H1 (cell line): ENCODE data around the gene ZNF512. TPM values are rescaled to one million over a fixed set of nuclear protein-coding genes. Genes with fewer than 3 reads are reported as not detected.

Experiments
- CTCF ChIA-PET: fragments of 300-600 bp; sonication (Branson Sonifier 250); formaldehyde crosslinking; loops from one replicate; lab custom pipeline; 2021; ENCODE audit not compliant: partially characterized antibody; lab: Charles Lee
- POLR2A ChIA-PET: fragments of 300-600 bp; sonication (Branson Sonifier 250); formaldehyde crosslinking; loops from one replicate; lab custom pipeline; 2021; ENCODE audit warnings: inconsistent platforms; ENCODE audit not compliant: partially characterized antibody; lab: Charles Lee
- DNase-seq, 2 experiments: peaks; one replicate each; pipeline versions ENCODE4 v3.0.0 to v3.0.0-alpha.2; 2010 to 2022; ENCODE audit warnings: low spot score in 2 of 2, low read depth in 1 of 2, mixed read lengths in 1 of 2
- FAIRE-seq: peaks from 2 replicates; lab custom pipeline; 2011; peaks lifted over from hg19 to GRCh38; lab: Jason Lieb, UNC
- H2AFZ ChIP-seq: 2 replicates; pipeline ENCODE4 v1.8.1; 2012; ENCODE audit warnings: low read length, inconsistent platforms
- H2AK5ac ChIP-seq: 2 replicates; pipeline ENCODE4 v1.6.1; 2013; ENCODE audit warnings: low read depth, low read length
- H2BK120ac ChIP-seq: replicated peaks from 2 replicates; pipeline ENCODE3; 2013; ENCODE audit warnings: low read depth, low read length, inconsistent platforms
- H2BK12ac ChIP-seq: 2 replicates; pipeline ENCODE4 v1.6.1; 2013; ENCODE audit warnings: low read depth, low read length
- H2BK15ac ChIP-seq: 2 replicates; pipeline ENCODE4 v1.6.1; 2013; ENCODE audit warnings: low read length
- H2BK20ac ChIP-seq: 2 replicates; pipeline ENCODE4 v1.6.1; 2013; ENCODE audit warnings: low read length
- H2BK5ac ChIP-seq: 2 replicates; pipeline ENCODE4 v1.6.1; 2013; ENCODE audit warnings: low read depth, low read length
- H3K14ac ChIP-seq: 2 replicates; pipeline ENCODE4 v1.6.1; 2013; ENCODE audit warnings: inconsistent platforms; ENCODE audit not compliant: insufficient read length
- H3K18ac ChIP-seq: 2 replicates; pipeline ENCODE4 v1.6.1; 2013; ENCODE audit warnings: low read length; ENCODE audit errors: extremely low read depth
- H3K23ac ChIP-seq: 2 replicates; pipeline ENCODE4 v1.6.1; 2013; ENCODE audit warnings: inconsistent platforms; ENCODE audit not compliant: insufficient read length
- H3K23me2 ChIP-seq: 2 replicates; pipeline ENCODE4 v1.6.1; 2013; ENCODE audit warnings: low read depth, low read length
- H3K27ac ChIP-seq: 2 replicates; pipeline ENCODE4 v1.6.1; 2011; ENCODE audit warnings: low read depth, low read length, inconsistent platforms
- H3K27me3 ChIP-seq, 4 experiments: replicated peaks in 1 of 4; 1 replicate in 1 of 4; 2 replicates in 3 of 4; pipeline versions ENCODE4 v1.6.1 to v1.8.1; 2011 to 2013; ENCODE audit warnings: low read length in 3 of 4, mild to moderate bottlenecking in 3 of 4, inconsistent platforms in 2 of 4, mixed read lengths in 2 of 4, moderate library complexity in 1 of 4; ENCODE audit not compliant: control insufficient read depth in 3 of 4, insufficient read depth in 3 of 4; ENCODE audit errors: extremely low read depth in 1 of 4
- H3K36me3 ChIP-seq, 4 experiments: 2 replicates each; pipeline versions ENCODE4 v1.6.1 to v1.8.1; 2011 to 2013; ENCODE audit warnings: mild to moderate bottlenecking in 4 of 4, low read length in 3 of 4, moderate library complexity in 2 of 4, control low read depth in 1 of 4, inconsistent platforms in 1 of 4; ENCODE audit not compliant: insufficient read depth in 4 of 4, control insufficient read depth in 2 of 4
- H3K4ac ChIP-seq: replicated peaks from 2 replicates; pipeline ENCODE3; 2013; ENCODE audit warnings: low read length, low read depth, mixed read lengths, inconsistent platforms; ENCODE audit not compliant: insufficient read length
- H3K4me1 ChIP-seq, 4 experiments: replicated peaks in 1 of 4; 1 replicate in 1 of 4; 2 replicates in 3 of 4; pipeline versions ENCODE4 v1.6.1 to v1.8.1; 2011 to 2013; ENCODE audit warnings: low read length in 3 of 4, inconsistent platforms in 2 of 4, mixed read lengths in 1 of 4; ENCODE audit not compliant: insufficient read depth in 4 of 4, control insufficient read depth in 3 of 4
- H3K4me2 ChIP-seq, 2 experiments: 2 replicates each; pipeline versions ENCODE4 v1.6.1 to v1.8.1; 2011 to 2013; ENCODE audit warnings: low read depth in 2 of 2, low read length in 2 of 2, control low read depth in 1 of 2, inconsistent platforms in 1 of 2, mild to moderate bottlenecking in 1 of 2; ENCODE audit not compliant: insufficient read depth in 1 of 2
- H3K4me3 ChIP-seq, 4 experiments: fragments of 200-600, 300-600 bp in 1 of 4; sonication (generic), shearing (Covaris generic), sonication (Bioruptor Twin) in 1 of 4; 2 replicates each; pipeline versions ENCODE4 v1.5.1 to v1.8.1; 2011 to 2016; ENCODE audit warnings: low read length in 4 of 4, low read depth in 3 of 4, control low read depth in 2 of 4, inconsistent platforms in 2 of 4, mild to moderate bottlenecking in 2 of 4, mixed read lengths in 1 of 4, moderate library complexity in 1 of 4; ENCODE audit not compliant: insufficient read depth in 2 of 4; ENCODE audit errors: extremely low read depth in 1 of 4
- H3K56ac ChIP-seq: replicated peaks from 2 replicates; pipeline ENCODE3; 2013; ENCODE audit warnings: low read depth, mild to moderate bottlenecking, mixed read lengths, low read length, inconsistent platforms; ENCODE audit not compliant: insufficient read length
- H3K79me1 ChIP-seq: 2 replicates; pipeline ENCODE4 v1.6.1; 2013; ENCODE audit warnings: low read depth, low read length, control low read depth
- H3K79me2 ChIP-seq, 2 experiments: 2 replicates each; pipeline versions ENCODE4 v1.6.1 to v1.8.1; 2012 to 2013; ENCODE audit warnings: low read length in 2 of 2, mild to moderate bottlenecking in 2 of 2, inconsistent platforms in 1 of 2; ENCODE audit not compliant: insufficient read depth in 2 of 2, control insufficient read depth in 1 of 2
- H3K9ac ChIP-seq, 4 experiments: replicated peaks in 1 of 4; 1 replicate in 1 of 4; 2 replicates in 3 of 4; pipeline versions ENCODE4 v1.6.1 to v1.8.1; 2011 to 2013; ENCODE audit warnings: low read depth in 3 of 4, low read length in 3 of 4, control low read depth in 2 of 4, mild to moderate bottlenecking in 2 of 4, moderate library complexity in 2 of 4, inconsistent platforms in 1 of 4; ENCODE audit errors: extremely low read depth in 1 of 4
- H3K9me3 ChIP-seq, 2 experiments: 2 replicates each; pipeline versions ENCODE4 v1.6.1 to v1.8.1; 2012 to 2013; ENCODE audit warnings: mild to moderate bottlenecking in 2 of 2, moderate library complexity in 2 of 2, control low read depth in 1 of 2, inconsistent platforms in 1 of 2, low read depth in 1 of 2, low read length in 1 of 2, mixed read lengths in 1 of 2; ENCODE audit not compliant: insufficient read depth in 2 of 2
- H4K20me1 ChIP-seq, 2 experiments: replicated peaks in 1 of 2; 2 replicates each; pipeline versions ENCODE3 to v1.8.1; 2011 to 2013; ENCODE audit warnings: inconsistent platforms in 2 of 2, low read length in 2 of 2, mild to moderate bottlenecking in 1 of 2; ENCODE audit not compliant: insufficient read depth in 2 of 2, control insufficient read depth in 1 of 2
- H4K5ac ChIP-seq: 2 replicates; pipeline ENCODE4 v1.6.1; 2013; ENCODE audit warnings: low read length, low read depth, mixed read lengths, inconsistent platforms; ENCODE audit not compliant: insufficient read length
- H4K8ac ChIP-seq: 2 replicates; pipeline ENCODE4 v1.8.0; 2013; ENCODE audit warnings: mild to moderate bottlenecking, moderate library complexity, low read length, inconsistent platforms; ENCODE audit not compliant: insufficient read depth; ENCODE audit errors: extremely low read depth
- H4K91ac ChIP-seq: replicated peaks from 2 replicates; pipeline ENCODE3; 2013; ENCODE audit warnings: low read length, mixed read lengths, inconsistent platforms; ENCODE audit not compliant: insufficient read length
- CBX8 ChIP-seq: fragments of 300-800, 300-1000 bp; sonication (generic); IDR thresholded peaks from 2 replicates; pipeline ENCODE4 v1.7.1; 2016; ENCODE audit warnings: low read depth, low read length, borderline replicate concordance
- EGR1 ChIP-seq: IDR thresholded peaks from 2 replicates; pipeline ENCODE4 v1.6.1; 2011; ENCODE audit warnings: low read depth, low read length, borderline replicate concordance
- GTF2F1 ChIP-seq: IDR thresholded peaks from 2 replicates; pipeline ENCODE4 v1.6.1; 2012; ENCODE audit warnings: low read depth, low read length, improper control_type of control experiment, borderline replicate concordance
- HDAC2 ChIP-seq, 2 experiments: fragments of 300-600 bp in 1 of 2; sonication (generic) in 1 of 2; IDR thresholded peaks; 2 replicates each; pipeline ENCODE4 v1.6.1; 2011 to 2012; ENCODE audit warnings: low read depth in 2 of 2, low read length in 2 of 2, mild to moderate bottlenecking in 2 of 2, moderate library complexity in 2 of 2, borderline replicate concordance in 1 of 2, inconsistent platforms in 1 of 2
- JUND ChIP-seq: IDR thresholded peaks from 2 replicates; pipeline ENCODE4 v1.6.1; 2011; ENCODE audit warnings: mild to moderate bottlenecking, improper control_type of control experiment, low read length
- KDM4A ChIP-seq: IDR thresholded peaks from one replicate; pipeline ENCODE4 v1.7.1; 2012; ENCODE audit warnings: low read depth, mild to moderate bottlenecking, moderate library complexity, low read length, inconsistent platforms; ENCODE audit not compliant: severe bottlenecking
- RFX5 ChIP-seq: IDR thresholded peaks from 2 replicates; pipeline ENCODE4 v1.6.1; 2011; ENCODE audit warnings: low read depth, low read length, improper control_type of control experiment, borderline replicate concordance
- RNF2 ChIP-seq: fragments of 200-900, 300-1000 bp; sonication (generic); IDR thresholded peaks from 2 replicates; pipeline ENCODE4 v1.7.1; 2016; ENCODE audit warnings: borderline replicate concordance, low read depth, mild to moderate bottlenecking, antibody characterized with exemption, low read length; ENCODE audit not compliant: poor library complexity, severe bottlenecking; ENCODE audit errors: missing control alignments
- TAF7 ChIP-seq: optimal IDR thresholded peaks from 2 replicates; pipeline ENCODE3; 2011; ENCODE audit warnings: low read depth, mild to moderate bottlenecking, inconsistent platforms, low read length, moderate library complexity, borderline replicate concordance
- WGBS, 2 experiments: shearing (Covaris generic) in 1 of 2; methylation state at CpG; one replicate each; pipeline versions ENCODE4 v1.1.6 to v1.1.7; 2013 to 2015; ENCODE audit warnings: low lambda C conversion rate in 2 of 2, mixed read lengths in 2 of 2, inconsistent platforms in 1 of 2, low coverage in 1 of 2, missing lambda C conversion rate in 1 of 2; ENCODE audit not compliant: insufficient replicate concordance in 2 of 2, insufficient coverage in 1 of 2, insufficient read length in 1 of 2; ENCODE audit errors: extremely low coverage in 1 of 2, missing lambda C conversion rate in 1 of 2; 5-methylcytosine and 5-hydroxymethylcytosine counted together
- polyA plus RNA-seq, 7 experiments: library from polyadenylated mRNA; depleted of rRNA in 3 of 7; stranded (reverse) in 5 of 7; unstranded in 2 of 7; fragments of >200 nt in 5 of 7; fragments of 200-250 nt in 2 of 7; gene quantifications; 1 replicate in 5 of 7; 2 replicates in 1 of 7; 4 replicates in 1 of 7; pipeline versions ENCODE4 v1.2.1 to v1.2.3, GENCODE V29; 2011 to 2013; ENCODE audit warnings: missing spikeins in 2 of 7, mixed read lengths in 2 of 7
- total RNA-seq: library from RNA; stranded (reverse); fragmentation: NEBNext Ultra II Directional; extraction: Animal tissue kit (Norgen Biotek cat#: 25700); gene quantifications from 2 replicates; pipeline ENCODE4 v1.2.1, GENCODE V29; 2021
- TF ChIP-seq, protein P1 (sequence below), 3 experiments: IDR thresholded peaks; 1 replicate in 2 of 3; 2 replicates in 1 of 3; pipeline versions ENCODE4 v1.5.1 to v1.6.1; 2011; ENCODE audit warnings: low read length in 3 of 3, mild to moderate bottlenecking in 3 of 3, inconsistent platforms in 2 of 3, low read depth in 1 of 3, moderate library complexity in 1 of 3; ENCODE audit not compliant: insufficient read depth in 1 of 3; ENCODE audit errors: control extremely low read depth in 1 of 3

ZNF512 gene
- total and polyA plus RNA-seq, 2 of the 8 experiments (the other 6 are each of a cell fraction or from before 2014, with no cell fraction given), result 17.6 to 37.9 TPM

DNA sequence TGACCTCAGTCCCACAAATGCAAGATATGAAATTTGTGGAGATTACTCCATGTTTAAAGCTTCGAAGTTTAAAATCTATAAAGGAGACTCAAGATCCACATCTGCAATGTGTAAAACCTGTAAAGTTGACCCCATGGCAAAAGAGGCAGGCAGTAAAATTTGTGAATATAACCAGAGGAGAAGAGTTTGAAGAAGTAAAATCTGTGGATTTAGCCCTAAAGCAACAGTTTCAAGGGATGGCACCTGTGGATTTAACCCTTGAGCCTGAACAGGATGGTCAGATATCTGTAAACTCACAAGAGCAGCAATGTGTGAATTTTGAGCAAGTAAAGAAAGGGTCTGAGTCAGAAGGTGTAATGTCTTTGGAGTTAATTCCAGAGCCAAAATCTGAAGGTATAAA lies 11.2 kb upstream of the ZNF512 start:
- Histone ChIP-seq H2BK120ac (no peak overlapping the region), H3K4me2 (no peak overlapping the region), H3K14ac (no peak overlapping the region), H3K36me3 (no peaks in the 10 kb centered on the region), H4K5ac (no peak overlapping the region)
- CTCF ChIA-PET, result interaction anchor here (1.5 kb wide), 1 partner anchor 11 kb away, joined by 3 read pairs; no protein-coding TSS in a partner anchor
- FAIRE-seq, result no peak
- TF ChIP-seq CBX8 (no peak), RNF2 (no peak), JUND (no peak), RFX5 (no peak), GTF2F1 (no peak), EGR1 (no peak), HDAC2 (IDR thresholded peaks at IDR 0.05; ENCODE audit: borderline replicate concordance in 1 of 2, low read depth in 2 of 2, low read length in 2 of 2) (no peak), TAF7 (no peak), KDM4A (no peak)
- TF ChIP-seq, protein P1, sequence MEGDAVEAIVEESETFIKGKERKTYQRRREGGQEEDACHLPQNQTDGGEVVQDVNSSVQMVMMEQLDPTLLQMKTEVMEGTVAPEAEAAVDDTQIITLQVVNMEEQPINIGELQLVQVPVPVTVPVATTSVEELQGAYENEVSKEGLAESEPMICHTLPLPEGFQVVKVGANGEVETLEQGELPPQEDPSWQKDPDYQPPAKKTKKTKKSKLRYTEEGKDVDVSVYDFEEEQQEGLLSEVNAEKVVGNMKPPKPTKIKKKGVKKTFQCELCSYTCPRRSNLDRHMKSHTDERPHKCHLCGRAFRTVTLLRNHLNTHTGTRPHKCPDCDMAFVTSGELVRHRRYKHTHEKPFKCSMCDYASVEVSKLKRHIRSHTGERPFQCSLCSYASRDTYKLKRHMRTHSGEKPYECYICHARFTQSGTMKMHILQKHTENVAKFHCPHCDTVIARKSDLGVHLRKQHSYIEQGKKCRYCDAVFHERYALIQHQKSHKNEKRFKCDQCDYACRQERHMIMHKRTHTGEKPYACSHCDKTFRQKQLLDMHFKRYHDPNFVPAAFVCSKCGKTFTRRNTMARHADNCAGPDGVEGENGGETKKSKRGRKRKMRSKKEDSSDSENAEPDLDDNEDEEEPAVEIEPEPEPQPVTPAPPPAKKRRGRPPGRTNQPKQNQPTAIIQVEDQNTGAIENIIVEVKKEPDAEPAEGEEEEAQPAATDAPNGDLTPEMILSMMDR (IDR thresholded peaks at IDR 0.05; ENCODE audit: control extremely low read depth in 1 of 3, insufficient read depth in 1 of 3, low read depth in 1 of 3, low read length in 3 of 3), result no peak
- TF ChIP-seq, all 59 proteins: peak for 0
- H2BK5ac ChIP-seq, result no peak overlapping the region
- H3K9me3 ChIP-seq, result peaks cover 3 to 5% of the 10 kb centered on the region in 2 experiments; a peak in 1 of 4 replicates
- H3K4me1 ChIP-seq, result no peaks in the 10 kb centered on the region
- H3K18ac ChIP-seq, result no peak overlapping the region
- H2BK12ac ChIP-seq, result no peak overlapping the region
- H4K20me1 ChIP-seq, result no peaks in the 10 kb centered on the region
- H3K4ac ChIP-seq, result no peak overlapping the region
- no peak overlapping the region for H3K9ac ChIP-seq
- H4K8ac ChIP-seq, result no peak overlapping the region
- H3K23me2 ChIP-seq, result no peaks in the 10 kb centered on the region
- H3K79me2 ChIP-seq, result no peaks in the 10 kb centered on the region
- no peak overlapping the region for H3K56ac ChIP-seq
- no peak overlapping the region for H2BK15ac ChIP-seq
- POLR2A ChIA-PET, result interaction anchor here (2.7 kb wide), 1 partner anchor 12 kb away, joined by 12 read pairs; the partner anchor contains the start of gene ZNF512
- WGBS, 2 experiments, result 100% methylated on average over 1 of the region's 1 CpG; no CpG with 5 or more reads in 1 of the 2 experiments
- H3K4me3 ChIP-seq, result no peak overlapping the region
- H2BK20ac ChIP-seq, result no peak overlapping the region
- no peak for DNase-seq
- H3K23ac ChIP-seq, result no peak overlapping the region
- no peaks in the 10 kb centered on the region for H3K79me1 ChIP-seq
- H2AFZ ChIP-seq, result no peak overlapping the region
- no peak overlapping the region for H4K91ac ChIP-seq
- no peak overlapping the region for H2AK5ac ChIP-seq
- H3K27ac ChIP-seq, result no peak overlapping the region
- H3K27me3 ChIP-seq, result peaks cover 0 to 6% (median 1%) of the 10 kb centered on the region in 4 experiments; a peak in 2 of 7 replicates
